Activated CD8-positive, alpha-beta memory T cell treated with anti-CD3 and anti-CD28 coated beads, Interleukin-2, amount 50 U/mL, for 24 hours (primary cell): ENCODE results near the gene MCRIP1.
"Not testable (repeated sequence)": the region's sequence is repeated elsewhere in the genome, so short reads cannot be mapped to it uniquely, and the experiment has no call there.

Source experiments
- DNase-seq: peaks from one replicate; pipeline ENCODE4 v3.0.0-alpha.2; 2020; ENCODE audit errors: extremely low read depth

MCRIP1 gene

DNA sequence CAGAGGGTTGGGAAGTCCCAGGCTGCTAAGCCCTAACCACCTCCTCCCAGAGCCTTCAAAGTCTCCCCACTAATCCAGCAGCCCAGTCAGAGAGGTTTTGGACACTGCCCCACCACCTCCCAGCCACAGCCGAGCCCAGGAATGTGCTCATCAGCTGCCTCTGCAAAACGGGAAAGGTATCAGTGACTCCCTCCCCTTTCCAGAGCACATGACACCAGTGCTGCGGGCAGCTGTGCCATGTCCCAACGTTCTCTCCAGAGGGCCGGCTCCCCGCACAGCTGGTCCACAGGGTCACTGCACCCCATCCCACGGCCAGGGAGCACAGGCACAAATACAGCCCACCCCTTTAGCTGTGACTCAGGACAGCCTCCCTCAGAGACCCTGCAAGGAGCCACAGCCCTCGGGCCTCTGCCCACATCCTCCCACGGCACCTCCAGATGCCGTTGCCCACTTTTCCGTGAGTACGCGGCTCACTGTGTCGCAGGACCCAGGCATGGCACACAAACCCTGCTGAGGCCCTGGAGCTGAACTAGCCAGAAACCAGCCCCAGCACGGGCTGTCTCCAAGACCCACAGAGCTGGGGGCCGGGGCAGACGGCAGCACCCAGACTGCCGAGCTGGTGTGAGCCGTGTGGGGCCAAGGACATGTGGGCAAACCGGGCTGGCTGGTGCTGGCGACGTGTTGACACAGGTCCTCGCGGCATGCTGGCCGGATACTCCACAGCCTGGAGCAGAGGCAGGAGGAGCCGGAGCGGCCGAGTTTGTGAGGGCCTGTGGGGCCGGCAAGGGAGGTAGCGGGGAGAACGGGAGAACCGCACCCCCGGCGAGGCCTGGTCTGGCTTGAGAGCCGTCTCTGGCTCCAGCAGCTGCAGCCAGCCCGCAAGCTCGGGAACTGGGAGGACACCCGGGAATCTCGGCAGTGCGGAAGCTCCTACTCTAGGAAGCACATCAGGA is 8.0 kb upstream of the MCRIP1 start:
- DNase-seq = no peak

DNA sequence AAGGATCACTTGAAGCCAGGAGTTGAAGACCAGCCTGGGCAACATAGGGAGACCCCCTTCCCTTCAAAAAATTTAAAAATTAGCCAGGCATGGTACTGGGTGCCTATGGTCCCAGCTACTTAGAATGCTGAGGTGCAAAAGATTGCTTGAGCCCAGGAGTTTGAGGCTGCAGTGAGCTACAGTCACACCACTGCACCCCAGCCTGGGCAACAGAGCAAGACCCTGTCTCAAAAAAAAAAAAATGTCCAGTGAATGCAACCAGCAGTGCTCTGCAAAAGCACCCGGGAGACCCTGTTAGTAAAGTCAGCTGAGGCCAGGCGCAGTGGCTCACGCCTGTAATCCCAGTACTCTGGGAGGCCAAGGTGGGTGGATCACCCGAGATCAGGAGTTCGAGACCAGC is 7.0 kb upstream of the MCRIP1 start:
- DNase-seq = not testable (repeated sequence)

DNA sequence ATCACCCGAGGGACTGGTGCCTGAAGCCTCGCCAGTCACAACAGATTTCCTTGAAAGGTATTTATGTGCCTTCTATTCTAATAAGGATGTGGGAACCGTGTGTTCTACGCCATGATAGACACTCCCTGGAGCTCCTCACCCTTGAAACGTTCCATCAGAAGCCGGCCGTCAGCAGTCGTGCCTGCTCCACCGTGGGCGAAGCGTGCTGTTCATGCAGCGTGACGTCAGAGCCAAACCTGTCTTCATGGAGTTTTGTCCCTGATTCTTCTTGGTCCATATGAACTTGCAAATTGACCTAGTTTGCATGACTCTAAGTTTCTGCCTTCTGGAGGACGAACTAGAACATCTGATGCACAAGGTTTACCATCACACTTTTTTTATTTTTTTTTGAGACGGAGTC is 6.2 kb upstream of the MCRIP1 start:
- DNase-seq = no peak

DNA sequence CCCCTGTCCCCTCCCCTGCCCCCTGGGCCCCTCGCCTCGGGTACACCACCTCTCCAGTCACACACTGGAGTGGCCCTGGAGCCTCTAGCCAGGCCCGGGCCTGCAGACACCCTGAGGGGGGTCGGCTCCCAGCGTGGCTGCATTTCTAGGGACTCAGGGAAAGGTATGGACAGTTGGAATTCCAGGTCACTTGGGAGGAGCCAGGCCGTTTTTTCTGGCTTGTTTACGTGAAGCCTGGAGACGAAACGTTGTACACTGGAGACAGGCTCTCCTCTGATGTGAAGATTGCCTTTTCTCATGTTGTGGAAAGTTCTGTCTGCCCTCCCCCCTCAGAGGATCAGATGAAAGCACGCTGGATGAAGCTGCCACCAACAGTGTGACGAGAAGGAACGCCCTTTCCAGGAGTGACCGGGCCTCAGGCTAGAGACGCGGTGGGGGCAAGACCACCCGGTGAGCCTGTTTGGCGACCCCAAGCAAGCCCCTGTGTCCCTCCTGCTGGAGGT is 5.7 kb upstream of the MCRIP1 start:
- no peak for DNase-seq

DNA sequence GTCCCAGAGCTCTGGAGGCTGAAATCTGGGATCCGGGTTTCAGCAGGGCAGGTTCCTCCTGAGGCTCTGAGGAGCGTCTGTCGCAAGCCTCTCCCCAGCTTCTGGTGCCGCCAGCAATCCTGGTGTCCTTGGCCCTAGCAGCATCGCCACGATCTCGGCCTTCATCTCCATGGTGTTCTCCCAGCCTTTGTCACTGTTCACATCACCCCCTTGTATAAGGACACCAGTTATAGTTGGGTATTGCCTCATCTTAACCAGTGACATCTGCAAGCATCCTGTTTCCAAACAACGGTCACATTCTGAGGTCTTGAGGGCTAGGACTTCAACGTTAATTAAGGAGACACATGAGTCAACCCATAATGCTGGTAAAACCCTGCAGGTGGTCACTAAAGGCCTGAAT is 4.5 kb upstream of the MCRIP1 start:
- DNase-seq = no peak

DNA sequence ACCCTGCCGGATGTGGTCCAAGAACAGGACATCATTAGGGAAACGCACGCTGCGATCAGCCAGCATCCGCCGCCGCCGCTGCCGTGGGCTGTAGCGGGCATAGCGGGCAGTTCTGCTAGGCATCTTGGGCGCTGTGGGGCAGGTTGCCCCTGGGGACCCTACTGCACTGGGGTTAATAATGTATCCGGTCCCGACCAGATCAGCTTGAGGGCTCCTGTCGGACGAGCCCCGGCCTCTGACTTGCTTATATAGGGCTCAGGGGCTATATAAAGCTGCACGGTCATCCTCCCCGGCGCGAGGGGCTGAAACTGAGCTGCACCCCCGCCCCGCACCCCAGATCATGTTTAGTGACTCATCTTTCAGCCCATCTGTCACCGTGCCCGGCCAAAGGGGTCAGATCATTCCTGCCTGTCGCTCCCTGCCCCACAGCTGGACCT is 1.8 kb upstream of the MCRIP1 start, which contains the start of gene PPP1R27:
TSS of gene PPP1R27 (minus strand) at position 220 of the 437 bp plus-strand sequence. CDS start at position 123, 97 bp downstream.
- DNase-seq = no peak

DNA sequence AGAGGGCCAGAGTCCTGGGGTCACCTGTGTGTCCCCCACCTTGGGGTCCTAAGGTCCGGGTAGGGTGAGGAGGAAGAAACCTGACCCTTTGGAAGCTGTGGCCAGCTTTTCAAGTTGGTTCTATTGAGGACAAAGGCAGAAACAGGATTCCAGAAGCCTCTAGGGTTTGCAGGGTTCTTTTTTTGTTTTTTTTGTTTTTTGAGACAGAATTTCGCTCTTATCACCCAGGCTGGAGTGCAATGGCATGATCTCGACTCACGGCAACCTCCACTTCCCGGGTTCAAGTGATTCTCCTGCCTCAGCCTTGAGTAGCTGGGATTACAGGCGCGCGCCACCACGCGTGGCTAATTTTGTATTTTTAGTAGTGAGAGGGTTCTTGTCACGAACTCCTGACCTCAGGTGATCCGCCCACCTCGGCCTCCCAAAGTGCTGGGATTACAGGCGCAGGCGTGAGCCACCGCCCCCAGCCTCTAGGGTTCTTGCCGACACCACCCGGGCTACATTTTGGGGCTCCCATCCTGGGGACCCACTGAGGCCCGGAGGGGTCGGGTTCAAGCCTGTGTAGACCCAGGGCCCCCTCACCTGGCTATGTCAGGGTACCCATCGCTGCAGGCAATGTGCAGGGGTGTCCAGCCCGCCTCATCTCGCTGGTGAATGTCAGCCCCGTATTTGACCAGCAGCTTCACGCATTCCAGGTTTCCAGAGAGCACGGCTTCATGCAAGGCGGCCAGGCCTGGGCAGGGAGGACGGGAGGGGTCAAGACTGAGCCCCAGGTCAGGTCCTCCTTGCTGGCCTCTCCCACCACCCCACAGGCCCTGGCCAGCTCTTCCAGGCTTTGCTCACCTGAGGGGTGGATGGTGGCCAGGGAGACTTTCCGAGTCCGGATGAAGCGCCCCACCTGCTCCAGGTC is 1.1 kb upstream of the MCRIP1 start:
- no peak for DNase-seq

DNA sequence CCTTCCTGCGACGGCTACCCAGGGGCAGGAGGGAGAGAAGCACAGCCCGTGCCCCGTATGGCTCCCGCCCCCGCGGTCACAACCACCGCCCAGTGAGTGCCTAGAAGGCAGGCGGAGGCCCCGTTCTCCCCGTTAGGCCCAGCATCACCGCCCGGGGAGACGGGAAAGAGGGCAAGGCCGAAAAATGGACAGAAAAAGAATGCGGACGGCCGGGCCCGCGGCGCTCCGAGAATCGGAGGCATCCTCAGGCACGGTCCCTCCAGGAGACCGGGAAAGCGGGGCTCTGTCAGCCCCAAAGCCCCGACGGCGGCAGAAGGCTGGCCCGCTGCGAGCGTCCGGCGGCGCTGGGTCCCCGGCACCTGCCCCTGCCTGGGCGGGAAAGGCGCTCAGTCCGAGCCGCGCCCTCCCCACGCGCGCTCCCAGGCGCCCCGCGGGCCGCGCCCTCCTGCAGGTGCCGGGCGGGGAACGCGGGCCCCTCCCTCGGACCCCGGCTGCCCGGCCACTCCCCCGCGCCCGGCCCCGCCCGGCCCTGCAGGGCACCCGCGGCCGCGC is 407 bp downstream of the MCRIP1 start:
- peak; percentile 8 for DNase-seq

DNA sequence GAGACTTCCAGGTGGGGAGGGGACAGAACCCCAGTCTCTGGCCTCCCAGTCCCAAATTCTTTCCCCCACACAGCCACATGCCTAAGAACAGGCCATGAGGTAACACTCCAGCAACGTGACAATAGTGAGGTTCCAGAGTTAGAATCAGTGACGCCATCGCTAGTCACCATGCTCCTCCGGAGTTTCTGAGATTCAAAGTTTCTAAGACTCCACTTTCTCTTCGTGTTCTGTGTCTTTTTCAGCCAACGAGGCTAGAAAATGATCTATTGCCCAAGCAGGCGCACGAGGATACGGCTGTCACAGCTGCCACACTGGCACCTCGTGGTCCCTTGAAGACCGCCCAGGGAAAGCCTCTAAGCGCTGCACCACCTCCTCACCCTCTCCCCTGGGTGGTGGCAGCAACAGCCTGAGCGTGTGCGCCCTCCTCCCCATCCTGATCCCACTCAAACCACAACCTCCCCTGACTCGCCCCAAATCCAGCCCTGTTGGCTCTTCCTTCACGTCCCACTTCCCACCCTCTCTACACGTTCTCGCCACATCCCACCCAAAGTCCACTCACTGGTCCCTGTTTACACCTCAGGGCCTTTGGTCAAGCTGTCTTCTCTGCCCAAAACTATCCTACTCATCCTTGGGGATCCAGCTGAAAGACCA is 1.0 kb downstream of the MCRIP1 start:
- peak; percentile 8 for DNase-seq

DNA sequence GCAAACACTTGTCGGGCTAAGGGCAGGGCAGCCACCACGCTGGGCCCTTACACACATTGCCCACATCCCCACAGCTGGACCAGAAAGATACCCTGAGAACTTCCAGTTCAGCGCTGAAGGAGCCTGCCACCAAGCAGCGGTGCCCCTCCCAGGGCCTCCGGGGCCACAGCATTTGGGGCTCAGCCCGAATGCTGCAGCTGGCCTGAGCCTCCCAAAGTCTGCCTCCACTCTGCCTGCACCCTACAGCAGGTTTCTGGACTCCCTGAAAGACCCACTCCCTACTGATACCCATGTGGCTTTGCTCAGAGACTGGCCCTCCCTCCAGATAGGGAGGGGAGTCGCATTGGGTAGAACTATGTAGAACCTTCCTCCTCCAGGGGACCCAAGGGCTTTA is 1.5 kb downstream of the MCRIP1 start:
- DNase-seq = no peak

DNA sequence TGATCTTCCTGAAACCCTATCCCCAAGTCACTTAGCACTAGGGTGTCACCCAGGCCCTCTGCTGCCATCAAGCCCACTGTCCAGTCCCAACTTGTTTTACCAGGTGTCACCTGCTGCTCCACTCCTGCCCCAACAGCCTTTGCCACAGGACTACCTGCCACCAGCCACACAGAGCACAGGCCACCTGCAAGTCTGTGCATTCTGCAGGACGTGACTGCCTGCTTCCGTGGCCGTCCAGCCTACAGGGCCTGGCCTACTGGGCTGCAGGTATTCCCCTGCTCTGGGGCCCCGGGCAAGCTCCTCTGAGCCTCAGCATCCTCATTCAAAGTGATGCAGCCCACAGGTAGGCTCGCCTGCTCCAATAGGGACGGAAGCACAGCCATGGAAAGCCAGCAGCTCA is 3.2 kb downstream of the MCRIP1 start:
- no peak for DNase-seq

DNA sequence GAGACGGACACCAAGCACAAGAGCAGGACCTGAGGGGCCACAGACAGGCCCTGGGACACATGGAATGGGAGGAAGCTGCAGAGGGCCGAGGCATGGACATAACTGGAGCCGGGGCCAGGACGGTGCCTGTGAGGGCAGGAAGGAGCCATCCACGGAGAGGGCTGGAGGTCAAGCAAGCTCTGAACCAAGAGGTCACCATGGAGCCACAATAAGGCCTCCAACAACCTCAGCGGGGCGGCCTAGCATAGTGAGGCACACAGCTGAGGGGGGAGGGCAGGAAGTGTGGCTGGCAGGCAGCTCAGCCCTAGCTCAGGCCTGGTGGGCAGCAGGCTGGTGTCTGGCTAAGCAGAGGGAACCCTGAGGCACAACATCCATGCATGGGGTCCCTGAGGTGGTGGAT is 4.4 kb downstream of the MCRIP1 start:
- no peak for DNase-seq

DNA sequence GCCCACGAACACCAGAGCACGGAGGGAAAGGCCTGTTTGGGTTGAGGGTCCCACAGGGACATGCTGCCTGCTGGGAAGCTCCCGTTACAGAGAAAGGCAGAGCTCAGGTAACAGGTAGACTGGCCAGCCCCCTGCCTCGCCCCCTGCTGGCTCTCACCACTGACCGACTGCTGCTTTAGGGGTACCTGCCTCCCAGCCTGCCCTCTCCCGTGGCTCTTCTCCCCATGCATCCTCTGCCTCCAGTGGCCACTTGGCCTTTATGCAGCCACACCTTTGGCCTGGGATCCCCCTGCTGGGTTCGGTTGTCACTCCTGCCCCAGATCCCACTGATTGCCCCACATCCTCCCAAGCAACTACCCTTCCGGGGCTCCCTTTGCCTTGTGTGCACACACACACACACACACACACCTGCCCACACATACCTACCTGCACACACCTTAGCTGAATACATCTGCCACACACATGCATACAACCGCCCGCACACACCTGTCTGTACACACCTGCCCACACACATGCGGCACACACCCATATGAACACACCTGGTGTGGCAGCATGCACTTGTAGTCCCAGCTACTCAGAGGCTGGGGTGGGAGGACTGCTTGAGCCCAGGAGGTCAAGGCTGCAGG is 7.1 kb downstream of the MCRIP1 start:
- no peak for DNase-seq

DNA sequence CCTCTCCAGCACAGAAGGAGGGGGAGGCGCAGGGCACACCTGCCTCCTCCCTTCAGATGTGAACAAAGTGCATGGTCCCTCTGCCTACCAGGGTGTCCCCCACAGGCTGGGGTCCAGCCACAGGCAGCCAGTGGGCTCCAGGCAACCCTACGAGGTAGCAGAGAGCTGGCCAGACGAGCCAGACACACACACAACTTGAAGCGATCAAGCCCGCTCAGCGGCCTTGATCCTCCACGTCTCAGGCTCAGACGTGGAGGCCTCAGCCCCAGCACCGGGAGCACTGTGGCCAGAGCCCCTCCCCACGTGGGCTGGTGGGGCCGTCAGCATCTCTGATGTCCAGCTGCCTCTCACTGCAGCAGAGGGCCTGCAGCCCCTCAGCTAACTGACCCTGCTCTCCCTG is 8.5 kb downstream of the MCRIP1 start:
- no peak for DNase-seq

DNA sequence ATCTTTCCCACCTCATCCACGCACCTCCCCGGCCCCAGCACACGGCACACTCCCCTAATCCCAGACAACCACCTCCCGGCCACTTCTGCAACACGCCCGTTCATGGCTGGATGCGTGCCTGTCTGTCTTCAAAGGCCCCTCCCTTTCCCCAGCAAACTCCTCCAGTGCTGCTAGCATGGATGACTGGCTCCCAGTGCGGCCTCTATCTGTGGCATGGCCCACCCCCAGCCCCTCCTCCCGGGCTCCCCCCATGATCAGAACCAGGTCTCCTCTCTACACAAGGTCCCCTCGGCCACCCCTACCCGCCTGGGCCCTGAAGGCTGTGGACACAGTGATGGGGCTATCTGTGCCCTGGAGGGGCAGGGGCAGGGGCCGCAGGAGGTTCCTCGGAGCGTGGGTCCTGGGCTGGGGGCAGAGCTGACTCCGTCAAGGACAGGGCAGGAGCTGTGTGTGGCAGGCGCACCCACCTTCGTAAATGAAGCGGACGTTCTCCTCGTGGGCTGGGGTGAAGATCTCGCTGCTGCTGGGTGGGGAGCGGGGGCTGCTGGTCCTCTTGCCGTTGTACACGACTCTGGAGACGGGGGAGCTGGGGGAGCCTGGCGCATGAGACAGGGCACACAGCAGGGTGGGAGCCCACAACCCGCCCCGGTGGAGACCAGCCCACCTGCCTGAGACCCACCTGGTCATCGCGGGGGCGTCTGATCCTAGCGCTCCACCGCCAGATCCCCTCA is 9.1 kb downstream of the MCRIP1 start:
- DNase-seq = no peak

DNA sequence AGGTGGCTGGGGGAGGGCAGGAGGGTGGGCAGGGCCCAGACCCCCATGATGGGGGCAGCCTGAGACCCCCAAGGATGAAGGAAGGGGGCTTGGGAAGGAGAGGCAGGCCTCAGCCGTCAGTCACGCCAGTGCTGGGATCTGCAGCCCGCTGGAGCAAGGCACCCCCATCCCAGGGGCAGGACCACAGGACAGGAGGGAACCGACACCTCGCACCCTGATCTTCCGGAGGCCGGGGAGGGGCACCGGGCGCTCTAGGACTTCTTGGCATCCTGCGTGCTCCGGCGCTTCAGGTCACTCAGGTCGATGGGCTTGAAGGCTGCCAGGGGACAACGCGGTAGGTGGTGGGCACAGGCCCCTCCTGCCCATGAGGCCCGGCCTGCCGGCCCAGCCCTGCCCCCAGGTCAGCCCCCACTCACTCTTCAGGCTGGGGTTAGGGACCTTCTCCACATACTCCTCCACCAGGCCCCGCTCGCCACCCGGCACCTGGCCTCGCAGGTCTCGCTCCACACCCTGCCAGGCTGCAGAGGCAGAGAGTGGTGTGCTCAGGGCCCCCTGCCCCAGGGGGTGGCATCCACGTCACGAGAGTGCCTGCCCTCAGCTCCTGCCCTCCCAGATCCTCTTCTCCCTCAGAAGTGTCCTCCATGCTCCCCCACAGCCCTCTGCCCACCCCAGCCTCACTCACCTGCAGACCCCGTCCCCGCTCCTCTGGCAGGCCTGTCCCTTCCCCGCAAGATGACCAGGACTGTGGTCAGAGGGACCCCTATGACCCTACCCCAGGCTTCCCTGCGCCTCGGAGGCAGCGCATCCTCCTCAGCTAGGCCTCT is 9.9 kb downstream of the MCRIP1 start:
- DNase-seq = no peak

DNA sequence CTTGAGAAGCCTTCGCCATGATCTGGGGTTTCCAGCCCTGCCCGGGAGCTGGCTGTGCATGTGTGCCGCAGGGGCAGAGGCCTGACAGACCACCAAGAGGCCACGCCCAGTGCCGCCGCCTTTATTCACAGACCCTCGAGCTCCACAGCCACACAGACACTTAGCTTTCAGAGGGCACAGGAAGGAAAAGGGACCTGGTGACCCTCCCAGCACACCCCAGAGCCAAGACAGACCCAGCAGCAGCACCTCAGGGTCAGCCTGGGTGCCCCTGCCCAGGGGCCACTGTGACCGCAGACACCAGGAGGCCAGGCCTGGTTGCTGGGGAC is 10.8 kb downstream of the MCRIP1 start:
- no peak for DNase-seq

DNA sequence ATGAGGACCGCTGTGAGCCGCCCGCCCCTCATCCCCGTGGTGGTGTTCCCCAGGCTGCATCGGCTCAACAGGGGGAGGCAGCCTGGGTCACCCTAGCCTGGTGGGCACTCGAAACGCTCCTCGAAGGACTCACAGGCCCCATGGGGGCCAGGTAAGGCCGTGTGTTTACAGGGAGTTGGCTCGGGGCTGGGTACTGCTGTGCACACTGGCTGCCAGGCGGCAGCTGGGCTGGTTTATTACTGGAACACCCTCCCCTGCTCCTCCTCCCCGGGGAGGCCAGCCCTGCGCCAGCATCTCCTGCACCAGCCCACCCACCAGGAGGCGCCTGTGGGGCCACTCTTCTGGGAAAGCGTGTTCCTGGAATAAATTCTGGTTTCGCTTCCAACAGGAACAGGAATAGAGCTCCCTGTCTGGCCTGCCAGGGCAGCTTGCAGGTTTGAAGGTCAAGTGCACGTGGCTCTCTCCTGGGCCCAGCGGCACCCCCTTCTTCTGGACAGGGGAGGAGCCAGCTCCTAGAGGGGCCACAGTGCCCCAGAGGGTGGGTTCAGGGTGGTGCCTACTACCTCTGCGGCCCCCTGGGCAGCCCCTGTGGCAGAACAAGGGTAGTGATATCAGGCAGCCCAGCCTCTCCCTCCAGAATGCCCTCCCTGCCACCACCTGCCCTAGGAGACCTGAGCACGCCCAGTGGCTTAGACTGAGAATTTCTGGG is 11.3 kb downstream of the MCRIP1 start:
- no peak for DNase-seq

DNA sequence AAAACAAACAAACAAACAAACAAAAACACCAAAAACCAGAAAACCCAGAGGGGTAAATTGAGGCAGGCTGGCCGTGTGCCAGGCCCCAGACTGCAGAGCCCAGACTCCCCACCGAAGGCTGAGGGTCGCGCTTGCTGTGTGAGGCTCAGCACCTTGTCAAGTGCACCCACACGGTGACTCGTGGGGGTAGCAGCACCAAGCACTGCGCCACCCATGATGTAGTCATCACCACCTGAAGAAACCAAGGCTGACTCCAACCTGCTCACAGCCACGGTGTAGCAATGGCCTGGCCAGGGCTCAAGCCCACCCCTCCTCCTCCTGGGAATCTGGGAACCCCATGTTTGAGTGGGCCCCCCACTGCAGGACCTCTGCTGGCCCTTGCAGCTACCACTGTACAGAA is 11.9 kb downstream of the MCRIP1 start:
- no peak for DNase-seq
